GM18873 (cell line): Measurements from ENCODE around the gene ATP2C2.

Source experiments
- ATAC-seq: cut with Tn5 transposase; IDR thresholded peaks from one replicate; pipeline ENCODE4 v1.9.1; 2021; ENCODE audit warnings: mild to moderate bottlenecking, moderate library complexity, moderate number of reproducible peaks; ENCODE audit not compliant: unreplicated experiment, low FRiP score

The ATP2C2 gene

DNA sequence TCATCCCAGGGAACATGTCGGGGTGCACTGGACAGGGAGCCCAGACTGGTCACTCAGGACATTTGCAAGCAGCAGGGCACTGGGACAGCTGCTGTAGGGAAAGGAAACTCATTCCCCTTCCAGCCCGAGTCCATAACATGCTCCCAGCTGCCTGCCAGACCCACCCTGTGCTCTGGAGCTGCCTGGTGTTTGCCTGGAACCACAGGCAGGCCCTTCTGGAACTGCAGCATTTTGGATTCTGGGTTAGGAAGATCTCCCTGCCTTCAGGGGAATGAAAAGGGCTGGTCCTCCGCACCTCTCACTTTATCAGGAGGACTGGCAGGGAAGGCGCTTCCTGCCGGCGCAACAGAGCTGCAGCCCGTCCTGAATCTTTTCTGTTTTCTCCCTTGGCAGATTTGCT is 94.9 kb downstream of the ATP2C2 start:
- no peak for ATAC-seq

DNA sequence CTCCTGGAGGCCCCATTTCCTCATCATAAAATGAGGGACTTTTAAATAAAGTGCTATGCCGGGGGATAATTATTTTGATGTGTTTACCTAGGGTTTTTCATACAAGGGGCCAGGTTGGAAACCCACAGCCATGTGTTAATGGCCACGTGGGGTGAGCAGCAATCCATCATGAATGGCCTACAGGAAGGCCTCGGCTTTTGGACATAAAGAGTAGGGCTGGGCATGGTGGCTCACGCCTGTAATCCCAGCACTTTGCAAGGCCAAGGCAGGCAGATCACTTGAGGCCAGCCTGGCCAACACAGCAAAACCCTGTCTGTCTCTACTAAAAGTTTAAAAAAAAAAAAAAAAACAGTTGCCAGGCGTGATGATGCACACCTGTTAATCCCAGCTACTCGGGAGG is 95.8 kb downstream of the ATP2C2 start:
- ATAC-seq: no peak

DNA sequence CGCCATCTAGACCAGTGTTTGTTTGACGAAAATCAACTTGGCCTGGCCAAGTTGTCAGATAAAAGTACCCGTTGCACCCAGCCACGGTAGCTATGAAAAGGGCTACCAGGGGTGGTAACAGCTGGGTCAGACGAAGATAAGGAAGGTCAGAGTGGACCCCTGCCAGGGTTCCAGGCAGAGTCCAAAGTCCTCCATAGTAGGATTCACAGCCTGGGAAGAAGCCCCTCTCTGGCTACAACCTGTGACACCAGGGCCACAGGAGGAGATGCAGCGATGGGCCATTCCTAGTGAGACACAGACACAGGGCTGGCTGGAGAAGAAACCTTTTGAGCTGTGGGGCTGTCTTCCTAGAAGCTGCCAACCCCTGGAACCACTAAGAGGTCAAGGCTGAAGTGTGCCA is 96.8 kb downstream of the ATP2C2 start:
- no peak for ATAC-seq

DNA sequence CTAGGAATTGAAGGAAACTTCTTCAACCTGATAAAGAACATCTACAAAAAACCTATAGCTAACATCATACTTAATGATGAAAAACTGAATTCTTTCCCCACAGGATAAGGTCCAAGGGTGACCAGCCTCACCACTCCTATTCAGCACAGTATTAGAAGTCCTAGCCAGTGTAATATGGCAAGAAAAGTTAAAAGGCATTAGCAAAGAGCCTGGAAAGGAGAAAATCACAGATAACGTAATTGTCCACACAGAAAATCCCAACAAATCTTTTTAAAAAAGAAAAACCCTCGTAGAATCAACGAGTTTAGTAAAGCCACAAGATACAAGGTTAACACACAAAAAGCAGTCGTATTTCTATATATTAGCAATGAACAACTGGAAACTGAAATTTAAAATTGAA is 98.4 kb downstream of the ATP2C2 start:
- no peak for ATAC-seq

DNA sequence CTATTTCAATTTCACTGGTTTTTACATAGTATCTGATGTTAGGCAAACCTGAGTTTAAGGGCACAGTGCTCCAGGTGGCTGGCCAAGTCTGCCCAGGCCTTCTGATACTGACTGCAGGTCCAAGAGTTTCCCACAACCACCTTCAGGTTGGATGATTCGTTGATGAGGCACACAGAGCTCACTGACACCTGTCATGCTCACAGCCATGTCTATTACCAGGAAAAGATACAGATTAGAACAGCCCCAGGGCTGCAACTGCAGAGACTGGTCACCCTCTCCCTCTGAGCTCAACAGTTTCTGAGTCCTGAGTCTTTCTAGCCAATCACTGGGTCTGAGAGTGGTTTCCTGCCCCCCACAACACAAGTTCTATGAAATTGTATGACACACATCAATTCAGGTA is 98.9 kb downstream of the ATP2C2 start:
- no peak for ATAC-seq

DNA sequence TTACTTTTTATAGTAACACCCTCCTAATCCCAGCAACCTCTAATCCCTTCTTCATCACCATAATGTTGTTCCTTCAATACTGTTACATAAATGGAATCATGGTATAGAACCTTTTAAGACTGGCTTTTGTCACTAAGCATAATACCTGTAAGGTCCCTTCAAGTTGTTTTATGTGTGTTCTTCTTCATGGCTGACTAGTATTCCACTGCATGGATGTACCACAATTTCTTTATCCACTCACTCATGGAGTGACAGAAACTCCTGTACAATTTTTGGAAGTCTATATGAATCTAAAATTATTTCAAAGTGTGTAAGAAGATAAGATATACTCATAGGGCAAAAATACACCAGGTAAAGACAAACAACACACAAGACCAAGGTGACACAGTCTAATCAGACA is 99.4 kb downstream of the ATP2C2 start:
- ATAC-seq: no peak

DNA sequence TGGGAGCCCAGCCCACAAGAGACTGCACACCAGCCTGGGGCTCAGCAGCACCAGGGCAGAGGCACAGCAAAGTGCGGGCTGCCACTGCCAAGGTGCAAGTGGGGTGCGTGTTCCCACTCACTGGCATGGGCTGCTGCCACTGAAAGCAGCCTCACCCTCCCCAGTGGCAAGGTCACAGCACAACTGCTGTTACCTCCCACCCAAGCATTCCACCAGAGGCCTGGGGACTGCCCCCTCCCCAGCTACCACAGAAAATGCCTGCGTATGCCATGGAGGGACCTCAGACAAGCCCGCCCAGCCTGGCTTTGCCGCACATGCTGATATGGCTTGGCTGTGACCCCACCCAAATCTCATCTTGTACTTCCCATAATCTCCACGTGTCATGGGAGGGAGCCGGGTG is 103.0 kb downstream of the ATP2C2 start:
- no peak for ATAC-seq

DNA sequence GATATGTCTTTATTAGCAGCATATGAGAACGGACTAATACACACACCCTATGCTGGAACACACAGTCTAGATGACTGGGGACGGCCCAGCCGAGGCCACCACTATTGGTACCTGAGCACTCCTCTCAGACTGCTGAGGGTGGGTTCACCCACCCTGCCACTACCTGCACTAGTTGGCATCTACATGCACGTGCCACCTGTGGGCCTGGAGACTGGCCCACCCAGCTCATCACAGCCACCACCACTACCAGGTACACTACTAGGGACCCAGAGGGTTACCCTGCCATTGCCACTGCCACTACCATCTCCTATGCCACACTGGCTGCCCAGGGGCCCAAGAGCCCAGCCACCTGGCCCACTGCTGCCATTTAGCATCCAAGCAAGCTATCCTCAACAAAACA is 103.6 kb downstream of the ATP2C2 start:
- no peak for ATAC-seq

DNA sequence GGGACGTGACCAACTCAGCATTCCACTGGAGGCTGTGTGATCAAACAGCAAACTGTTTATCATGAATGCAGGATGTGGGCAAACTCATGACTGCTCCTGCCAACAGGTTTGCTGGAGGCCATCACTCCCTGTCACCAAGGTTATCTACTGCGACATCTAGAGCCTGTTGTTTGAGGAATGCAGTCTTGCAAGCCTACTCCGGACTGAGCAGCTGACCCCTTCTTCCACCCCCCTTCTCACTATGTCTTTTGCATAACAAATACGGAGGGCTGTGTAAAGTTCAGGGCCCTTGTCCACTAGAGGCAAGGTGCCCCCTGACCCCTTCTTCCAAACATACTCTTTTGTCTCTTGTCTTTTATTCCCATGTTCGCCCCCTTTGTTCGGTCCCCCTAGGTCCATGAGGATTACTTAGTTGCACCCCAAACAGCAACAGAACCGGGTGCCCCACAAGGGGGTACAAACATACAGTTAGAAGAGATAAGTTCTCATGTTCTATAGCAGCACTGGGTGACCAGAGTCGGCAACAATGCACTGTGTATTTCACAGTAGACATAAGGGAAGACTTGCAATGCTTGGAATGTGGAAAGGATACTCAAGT is 107.4 kb downstream of the ATP2C2 start:
- ATAC-seq: no peak

DNA sequence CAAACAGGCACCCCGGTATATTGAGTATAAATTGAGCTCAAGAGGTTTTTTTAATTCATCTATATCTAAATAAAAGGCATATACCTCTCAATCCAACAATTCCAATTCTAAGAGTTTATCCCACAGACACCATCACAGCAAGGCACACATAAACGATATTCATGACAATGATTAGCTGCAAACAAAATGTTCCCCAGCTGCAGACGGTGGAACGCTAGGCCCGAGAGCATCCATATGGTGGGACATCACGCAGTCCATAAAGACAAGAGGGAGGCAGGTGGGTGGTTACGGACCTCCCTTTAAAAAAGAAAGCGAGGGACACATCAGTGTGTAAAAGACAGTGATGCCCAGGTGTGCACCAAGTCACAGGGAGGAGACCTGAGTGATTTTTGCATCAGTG is 108.1 kb downstream of the ATP2C2 start:
- no peak for ATAC-seq

DNA sequence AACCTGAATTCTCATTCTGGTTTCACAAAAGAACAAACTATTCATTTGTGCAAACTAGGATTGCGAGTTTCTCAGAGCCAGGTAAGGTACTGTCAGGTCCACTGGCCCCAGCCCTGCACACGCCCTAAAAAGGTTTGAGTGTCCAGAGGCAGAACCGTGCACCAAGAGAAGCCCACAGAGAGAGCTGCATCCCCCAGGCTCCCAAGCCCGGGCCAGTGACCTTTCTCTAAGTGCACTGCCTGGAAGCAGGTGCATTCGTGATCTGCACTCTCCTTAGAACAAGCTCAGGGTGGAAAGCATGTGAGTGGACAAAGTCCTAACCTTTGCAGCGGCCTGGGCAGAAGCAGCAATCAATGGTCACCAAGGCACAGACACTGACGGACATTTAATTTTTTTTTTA is 109.3 kb downstream of the ATP2C2 start:
- no peak for ATAC-seq

DNA sequence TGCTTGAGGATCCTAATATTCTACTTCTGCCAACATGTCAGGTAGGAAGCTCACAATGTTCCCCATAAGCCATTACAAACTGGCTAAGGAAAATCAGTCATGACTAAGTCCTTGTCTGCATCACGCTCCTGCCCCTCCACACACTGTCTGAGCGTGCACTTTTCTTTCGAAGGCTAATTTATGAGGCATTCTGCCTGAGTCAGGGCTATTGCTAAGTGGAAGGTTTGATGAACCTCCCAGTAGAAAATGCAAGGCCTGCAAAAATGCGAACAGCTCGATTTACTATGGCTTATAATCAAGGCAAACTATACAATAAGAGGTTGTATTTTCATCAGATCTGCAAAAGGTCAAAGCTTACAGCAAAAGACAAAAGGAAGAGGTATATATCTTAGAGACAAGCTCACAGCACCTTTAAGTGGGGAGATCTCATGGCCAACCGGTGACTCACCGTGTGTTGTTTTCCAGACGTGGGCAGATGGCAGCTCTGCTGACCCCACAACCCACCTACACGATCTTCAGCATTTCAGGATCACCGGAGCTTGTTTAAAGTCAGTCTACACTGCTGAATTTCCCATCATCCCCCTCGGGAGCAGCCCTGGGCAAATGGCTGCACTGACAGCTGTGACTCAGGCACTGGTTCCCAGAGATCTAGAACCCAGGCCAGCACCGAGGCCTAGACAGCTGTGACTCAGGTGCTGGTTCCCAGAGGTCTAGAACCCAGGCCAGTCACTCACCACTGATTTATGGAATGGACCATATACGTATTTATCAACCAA is 110.0 kb downstream of the ATP2C2 start:
- ATAC-seq: no peak

DNA sequence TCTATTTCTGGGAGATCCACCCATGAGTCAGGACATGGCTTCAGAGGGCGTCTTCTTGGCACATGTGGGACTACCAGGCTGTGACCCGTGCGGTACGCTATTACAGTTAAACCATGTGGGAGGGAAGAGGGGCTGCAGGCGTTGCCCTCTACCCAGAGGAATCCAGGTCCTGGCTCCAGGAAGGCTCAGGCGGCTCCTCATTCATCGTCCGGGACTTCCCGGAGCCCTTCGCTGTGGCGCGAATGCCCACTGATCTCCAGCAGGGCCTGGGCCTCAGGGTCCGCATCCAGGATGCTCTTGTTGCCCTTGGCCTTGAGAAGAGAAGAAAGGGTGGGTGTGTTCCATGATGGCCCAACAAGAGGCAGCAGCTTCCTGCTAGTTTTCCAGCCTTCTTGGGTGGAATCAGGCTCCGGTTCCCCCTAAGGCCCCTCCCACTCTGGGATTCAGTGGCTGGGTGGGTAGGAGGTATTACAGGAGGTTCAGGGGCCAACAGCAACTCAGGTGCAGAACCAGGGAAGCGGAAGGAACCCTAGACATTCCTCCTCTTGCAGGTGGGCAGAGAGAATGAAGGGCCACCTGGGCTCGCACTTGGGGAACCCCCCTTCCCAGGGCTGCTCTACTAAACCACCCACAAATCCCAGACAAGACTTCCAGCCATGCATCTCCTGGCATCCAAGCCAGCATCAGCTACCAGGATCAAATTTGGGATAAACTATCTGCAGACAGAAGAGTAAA is 111.5 kb downstream of the ATP2C2 start:
- no peak for ATAC-seq

DNA sequence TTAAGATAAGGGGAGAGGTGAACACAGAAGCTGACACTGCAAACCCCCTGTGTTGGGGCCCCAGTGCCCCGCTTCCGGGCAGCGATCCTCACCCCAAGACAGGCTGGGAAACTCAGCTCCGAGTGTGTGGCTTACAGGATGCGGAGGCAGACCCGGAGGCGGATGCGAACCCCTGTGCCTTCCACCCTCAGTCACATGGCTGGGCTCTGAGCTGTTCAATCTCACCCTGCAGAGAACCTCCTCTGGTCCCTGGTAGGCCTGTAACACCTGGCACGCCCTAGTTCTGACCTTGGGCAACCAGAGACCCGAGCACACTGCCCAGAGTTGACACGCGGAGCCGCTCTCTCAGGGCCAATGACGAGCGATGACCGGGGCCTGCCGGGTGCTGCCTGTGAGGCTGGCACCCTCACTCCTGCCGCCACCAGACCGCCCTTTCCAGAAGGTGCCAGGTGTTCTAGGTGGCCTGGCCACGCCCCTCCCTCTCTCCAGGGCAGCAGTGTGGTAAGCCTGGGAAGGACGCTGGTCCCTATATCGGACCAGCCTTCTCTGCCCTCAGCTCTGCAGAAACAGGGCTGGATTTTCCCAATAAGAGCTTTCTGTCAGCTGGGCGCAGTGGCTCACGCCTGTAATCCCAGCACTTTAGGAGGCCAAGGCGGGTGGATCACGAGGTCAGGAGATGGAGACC is 112.9 kb downstream of the ATP2C2 start:
- no peak for ATAC-seq

DNA sequence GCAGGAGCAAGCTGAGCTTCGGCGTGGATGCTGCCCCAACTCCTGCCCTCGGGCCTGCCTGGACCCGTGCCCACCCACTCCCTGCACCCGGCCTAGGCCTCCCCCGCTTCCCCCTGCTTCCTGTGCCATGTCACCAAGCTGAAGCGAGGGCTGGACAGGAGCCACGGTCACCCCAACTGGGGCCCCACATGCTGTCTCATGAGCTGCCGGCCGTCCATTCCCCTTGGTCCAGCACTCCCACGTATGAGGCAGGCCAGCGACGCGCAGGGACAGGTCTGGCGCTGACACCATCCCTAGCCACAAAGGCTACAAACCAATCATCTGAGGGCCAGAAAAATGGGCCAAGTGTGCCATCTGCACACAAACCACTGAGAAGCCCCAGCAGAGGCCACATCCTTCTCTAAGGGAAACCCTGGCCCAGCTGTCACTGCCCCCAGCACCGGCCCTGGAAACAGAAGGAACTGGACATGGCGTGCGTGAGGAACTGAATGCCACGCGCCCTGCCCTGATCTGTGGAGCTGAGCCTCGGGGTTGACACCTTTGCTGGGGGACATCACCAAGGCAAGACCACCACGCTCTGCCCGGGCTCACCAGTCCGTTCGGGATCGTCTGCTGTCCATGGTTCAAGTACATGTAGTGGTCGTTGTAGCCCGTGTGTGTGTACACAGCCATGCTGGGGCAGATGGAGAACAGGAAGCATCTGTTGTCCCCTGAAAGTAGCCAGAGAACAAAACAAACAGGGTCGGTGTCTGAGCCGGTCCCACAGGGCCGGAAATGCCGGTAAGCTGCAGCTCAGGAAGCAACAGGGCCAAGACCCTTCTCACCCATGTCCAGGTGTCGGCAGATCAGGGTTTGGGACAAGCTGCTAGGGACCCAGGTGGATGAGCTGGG is 113.9 kb downstream of the ATP2C2 start:
- no peak for ATAC-seq

DNA sequence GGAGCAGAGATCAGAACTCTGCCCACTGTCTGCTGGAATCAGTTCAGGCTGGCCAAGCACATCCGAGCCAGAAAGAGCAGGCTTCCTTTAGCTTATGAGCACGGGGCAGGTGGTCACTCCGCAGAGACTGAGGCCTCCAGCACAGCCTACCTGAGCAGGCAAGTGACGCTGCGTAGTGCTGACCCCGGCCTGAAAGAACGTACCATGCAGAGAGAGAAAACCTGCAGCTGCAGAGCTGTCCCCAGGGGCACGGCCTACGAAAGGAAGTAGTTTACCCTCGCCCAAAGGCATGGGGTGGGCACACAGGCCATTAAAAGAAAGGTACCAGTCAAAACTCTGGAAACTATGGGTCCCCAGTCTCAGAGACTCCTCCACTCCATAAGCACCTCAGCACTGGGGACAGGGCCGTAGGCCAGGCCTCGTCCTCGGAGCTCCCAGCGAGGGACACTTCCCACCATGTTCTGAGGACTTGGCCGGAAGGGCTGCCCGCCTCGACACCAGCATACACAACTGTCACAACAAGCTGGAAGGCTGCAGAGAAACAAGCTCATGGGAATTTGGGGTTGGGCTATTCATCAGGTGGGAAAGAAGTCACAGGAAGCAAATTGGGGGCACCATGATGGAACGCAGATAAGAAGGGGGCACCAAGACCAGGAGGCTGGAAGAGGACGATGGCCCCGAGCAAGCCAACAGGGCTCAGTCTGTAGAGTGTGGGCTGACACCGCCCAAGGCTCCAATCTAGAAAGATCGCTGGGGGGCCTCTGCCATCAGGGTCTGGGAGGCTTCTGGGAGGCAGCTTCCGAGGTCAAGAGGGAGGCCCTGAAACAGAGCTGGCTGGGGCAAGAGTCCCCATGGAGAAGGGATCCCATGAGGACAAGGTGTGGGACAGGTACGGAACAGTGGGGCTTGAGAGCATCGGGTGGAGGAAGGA is 114.9 kb downstream of the ATP2C2 start:
- no peak for ATAC-seq

DNA sequence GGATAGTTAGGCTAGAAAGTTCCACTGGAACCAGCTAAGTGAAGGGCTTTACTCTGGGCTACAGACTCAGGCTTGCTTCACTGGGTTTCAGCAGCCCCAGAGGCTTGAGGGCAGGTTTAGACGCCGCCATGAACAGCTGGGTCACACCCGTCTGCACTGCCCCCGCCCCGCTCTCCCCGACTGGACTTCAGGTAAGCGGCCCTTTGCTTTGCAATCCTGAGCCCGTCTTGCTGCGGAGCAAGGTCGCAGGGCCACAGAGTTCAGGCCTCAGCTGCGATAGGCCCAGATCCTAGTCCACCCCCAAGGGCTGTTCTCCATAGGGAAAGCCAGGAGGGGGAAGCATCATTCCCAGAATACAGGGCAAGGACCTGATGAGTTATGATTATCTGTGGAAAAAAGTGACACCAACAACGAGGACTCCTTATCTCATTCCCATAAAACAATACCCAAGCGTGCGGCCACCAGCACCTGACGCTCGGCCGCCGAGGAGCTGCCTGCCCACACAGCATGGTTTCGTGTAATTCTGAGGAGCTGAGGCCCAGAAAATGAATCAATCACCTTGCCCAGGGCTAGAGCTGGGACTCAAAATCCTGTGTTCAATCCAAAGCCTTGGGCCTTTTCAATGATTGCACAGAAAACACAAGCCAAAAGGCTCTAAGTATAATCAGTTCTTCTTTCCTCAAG is 115.7 kb downstream of the ATP2C2 start:
- no peak for ATAC-seq

DNA sequence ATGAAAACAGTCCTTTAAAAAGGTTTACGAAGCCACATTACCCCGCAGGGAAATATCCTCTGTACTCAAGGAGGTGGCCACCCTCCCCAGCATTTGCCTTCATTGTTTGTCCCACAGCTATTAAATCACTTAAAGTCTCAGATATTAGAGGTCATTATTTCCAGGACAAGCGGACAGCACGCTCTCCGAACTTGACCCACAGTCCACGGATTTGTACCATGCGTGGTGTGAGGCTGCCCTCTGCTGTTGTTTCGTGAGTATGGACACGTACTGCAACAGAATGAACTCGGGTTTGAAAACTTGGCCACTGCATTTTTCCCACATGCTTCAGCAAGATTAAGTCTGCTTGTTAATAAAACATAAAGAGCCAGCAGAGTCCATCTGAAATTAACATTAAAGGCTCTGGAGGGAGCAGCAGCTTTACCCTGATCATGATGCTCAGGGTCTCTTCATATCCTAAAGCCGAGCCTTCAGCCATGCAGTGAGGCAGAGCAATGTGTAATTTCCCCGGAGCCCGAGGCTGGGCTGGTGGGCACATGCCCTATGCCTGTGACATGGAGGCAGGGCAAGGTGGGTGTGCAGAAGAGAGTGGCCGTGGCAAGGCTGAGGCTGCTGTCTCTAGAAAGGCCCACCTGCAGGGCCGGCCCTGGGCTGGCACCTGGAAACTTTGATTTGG is 116.4 kb downstream of the ATP2C2 start:
- ATAC-seq: no peak
